ENCODE measurements around the gene RBBP7. TPM values are rescaled to one million over a fixed set of nuclear protein-coding genes. Genes with fewer than 3 reads are reported as not detected.

Gene RBBP7
- total and polyA plus RNA-seq, 2 donors (not counting 1 experiment from before 2014, with no cell fraction given), result 149 to 174 TPM

- no peaks in the 10 kb centered on the region for H4K20me1 ChIP-seq (ENCODE audit: control insufficient read depth, extremely low read depth, insufficient read depth, low read length)
- H3K79me2 ChIP-seq (ENCODE audit: control insufficient read depth, insufficient read depth, low read length), result no peaks in the 10 kb centered on the region
- peak overlapping the region; percentile 87 for H3K4me2 ChIP-seq (ENCODE audit: extremely low read depth, insufficient read depth, low read length)
- H2AFZ ChIP-seq (ENCODE audit: low read length), result no peak overlapping the region
- no peaks in the 10 kb centered on the region for H3K27me3 ChIP-seq (ENCODE audit: control insufficient read depth, insufficient read depth, low read length)
- no peaks in the 10 kb centered on the region for H3K36me3 ChIP-seq (ENCODE audit: control insufficient read depth, insufficient read depth, low read length)
- no peak overlapping the region for H3K27ac ChIP-seq (ENCODE audit: insufficient read depth, low read length)
- TF ChIP-seq CTCF (conservative IDR thresholded peaks at IDR 0.05 in 1 of 2, IDR thresholded peaks at IDR 0.05 in 1 of 2; ENCODE audit: low read depth in 1 of 2, low read length in 2 of 2) (no peak), EZH2 (IDR thresholded peaks at IDR 0.05; ENCODE audit: low read length, missing control alignments) (no peak)
- no peak overlapping the region for H3K9ac ChIP-seq (ENCODE audit: insufficient read depth, low read length)
- no peaks in the 10 kb centered on the region for H3K9me3 ChIP-seq (ENCODE audit: control insufficient read depth, insufficient read depth, low read depth, low read length)
- no peaks in the 10 kb centered on the region for H3K4me1 ChIP-seq (ENCODE audit: control insufficient read depth, extremely low read depth, insufficient read depth, low read length)
- H3K4me3 ChIP-seq (replicated peaks in 1 of 4; ENCODE audit: control extremely low read depth in 1 of 4, insufficient read depth in 1 of 4, low read depth in 3 of 4, low read length in 4 of 4), result peak overlapping the region in 2 of 4 experiments; percentile 59 to 72
- peak; percentile 28 to 33 for DNase-seq (ENCODE audit: low read depth in 2 of 2)
Measured at GRCh38 chrX:16882169-16882568, 12.0 kb upstream of the RBBP7 start.

- Histone ChIP-seq H3K4me3 (replicated peaks in 1 of 4; ENCODE audit: control extremely low read depth in 1 of 4, insufficient read depth in 1 of 4, low read depth in 3 of 4, low read length in 4 of 4) (no peak overlapping the region), H3K9ac (ENCODE audit: insufficient read depth, low read length) (no peak overlapping the region), H3K4me2 (ENCODE audit: extremely low read depth, insufficient read depth, low read length) (no peak overlapping the region), H3K36me3 (ENCODE audit: control insufficient read depth, insufficient read depth, low read length) (no peaks in the 10 kb centered on the region), H3K9me3 (ENCODE audit: control insufficient read depth, insufficient read depth, low read depth, low read length) (no peaks in the 10 kb centered on the region), H3K79me2 (ENCODE audit: control insufficient read depth, insufficient read depth, low read length) (no peaks in the 10 kb centered on the region), H4K20me1 (ENCODE audit: control insufficient read depth, extremely low read depth, insufficient read depth, low read length) (no peaks in the 10 kb centered on the region), H3K27me3 (ENCODE audit: control insufficient read depth, insufficient read depth, low read length) (no peaks in the 10 kb centered on the region), H2AFZ (ENCODE audit: low read length) (no peak overlapping the region), H3K27ac (ENCODE audit: insufficient read depth, low read length) (no peak overlapping the region), H3K4me1 (ENCODE audit: control insufficient read depth, extremely low read depth, insufficient read depth, low read length) (peaks cover under 1% of the 10 kb centered on the region)
- no peak for TF ChIP-seq EZH2 (IDR thresholded peaks at IDR 0.05; ENCODE audit: low read length, missing control alignments)
- TF ChIP-seq CTCF (conservative IDR thresholded peaks at IDR 0.05 in 1 of 2, IDR thresholded peaks at IDR 0.05 in 1 of 2; ENCODE audit: low read depth in 1 of 2, low read length in 2 of 2), result no peak
- no peak for DNase-seq (ENCODE audit: low read depth in 2 of 2)
Measured at GRCh38 chrX:16876696-16877095, 6.5 kb upstream of the RBBP7 start.

- Histone ChIP-seq H3K36me3 (ENCODE audit: control insufficient read depth, insufficient read depth, low read length) (no peaks in the 10 kb centered on the region), H3K9me3 (ENCODE audit: control insufficient read depth, insufficient read depth, low read depth, low read length) (no peaks in the 10 kb centered on the region), H3K4me3 (replicated peaks in 1 of 4; ENCODE audit: control extremely low read depth in 1 of 4, insufficient read depth in 1 of 4, low read depth in 3 of 4, low read length in 4 of 4) (no peak overlapping the region), H3K4me1 (ENCODE audit: control insufficient read depth, extremely low read depth, insufficient read depth, low read length) (peaks cover 7% of the 10 kb centered on the region), H3K79me2 (ENCODE audit: control insufficient read depth, insufficient read depth, low read length) (peaks cover under 1% of the 10 kb centered on the region), H3K27ac (ENCODE audit: insufficient read depth, low read length) (no peak overlapping the region), H2AFZ (ENCODE audit: low read length) (no peak overlapping the region), H4K20me1 (ENCODE audit: control insufficient read depth, extremely low read depth, insufficient read depth, low read length) (no peaks in the 10 kb centered on the region), H3K9ac (ENCODE audit: insufficient read depth, low read length) (no peak overlapping the region), H3K27me3 (ENCODE audit: control insufficient read depth, insufficient read depth, low read length) (no peaks in the 10 kb centered on the region), H3K4me2 (ENCODE audit: extremely low read depth, insufficient read depth, low read length) (no peak overlapping the region)
- TF ChIP-seq EZH2 (IDR thresholded peaks at IDR 0.05; ENCODE audit: low read length, missing control alignments), result no peak
- TF ChIP-seq CTCF (conservative IDR thresholded peaks at IDR 0.05 in 1 of 2, IDR thresholded peaks at IDR 0.05 in 1 of 2; ENCODE audit: low read depth in 1 of 2, low read length in 2 of 2), result no peak
- DNase-seq (ENCODE audit: low read depth in 2 of 2), result no peak
Measured at GRCh38 chrX:16874458-16875095, 4.4 kb upstream of the RBBP7 start.

All from fibroblast of lung (primary cell).